NCI-H2171 (cell line): Measurements from ENCODE around the gene MAK.
"Not testable (repeated sequence)": the region's sequence is repeated elsewhere in the genome, so short reads cannot be mapped to it uniquely, and the experiment has no call there.

Source experiments
- DNase-seq: peaks from one replicate; lab custom pipeline; 2025; lab: John Stamatoyannopoulos, UW

Gene MAK

GRCh38 chr6:10837995-10838793 lies at the start of gene MAK:
Gene MAK, minus strand, starts transcription at chr6:10838539. Its CDS starts 7,891 bp downstream, at chr6:10830648.
- peak; percentile 80 for DNase-seq

GRCh38 chr6:10886691-10887502 lies 48.6 kb upstream of the MAK start, which contains the start of gene SYCP2L:
Gene SYCP2L, plus strand, starts transcription at chr6:10887052. Its CDS starts 75 bp downstream, at chr6:10887127.
- peak; percentile 4 for DNase-seq

GRCh38 chr6:10886365-10886690 lies 48.0 kb upstream of the MAK start:
- DNase-seq = not testable (repeated sequence)

GRCh38 chr6:10884245-10884972 lies 46.1 kb upstream of the MAK start:
- DNase-seq = no peak

- DNase-seq = no peak
Observed at GRCh38 chr6:10883312-10884244, 45.2 kb upstream of the MAK start.

- no peak for DNase-seq
Observed at GRCh38 chr6:10882657-10883171, 44.4 kb upstream of the MAK start.

GRCh38 chr6:10882253-10882630 lies 43.9 kb upstream of the MAK start:
- not testable (repeated sequence) for DNase-seq

GRCh38 chr6:10880366-10880765 lies 42.0 kb upstream of the MAK start:
- no peak for DNase-seq

GRCh38 chr6:10877871-10878270 lies 39.5 kb upstream of the MAK start:
- DNase-seq = no peak

- no peak for DNase-seq
Observed at GRCh38 chr6:10877012-10877411, 38.7 kb upstream of the MAK start.

GRCh38 chr6:10875026-10875425 lies 36.7 kb upstream of the MAK start:
- no peak for DNase-seq

GRCh38 chr6:10874207-10874606 lies 35.9 kb upstream of the MAK start:
- no peak for DNase-seq

GRCh38 chr6:10873374-10873773 lies 35.0 kb upstream of the MAK start:
- DNase-seq = no peak

GRCh38 chr6:10867952-10868351 lies 29.6 kb upstream of the MAK start:
- DNase-seq = no peak

- not testable (repeated sequence) for DNase-seq
Observed at GRCh38 chr6:10866709-10867108, 28.4 kb upstream of the MAK start.

GRCh38 chr6:10863031-10863430 lies 24.7 kb upstream of the MAK start:
- not testable (repeated sequence) for DNase-seq

- no peak for DNase-seq
Observed at GRCh38 chr6:10862361-10862760, 24.0 kb upstream of the MAK start.

GRCh38 chr6:10861086-10861485 lies 22.7 kb upstream of the MAK start:
- DNase-seq = no peak

GRCh38 chr6:10857259-10857658 lies 18.9 kb upstream of the MAK start:
- DNase-seq = no peak

GRCh38 chr6:10854922-10855632 lies 16.7 kb upstream of the MAK start:
- no peak for DNase-seq
